ENCODE data around the gene SLC44A1. TPM values are rescaled to one million over a fixed set of nuclear protein-coding genes. Genes with fewer than 3 reads are reported as not detected.

The SLC44A1 gene
- total RNA-seq, 1 donor = 47.8 TPM

- H4K20me1 ChIP-seq (ENCODE audit: insufficient read depth, low read length) = no peaks in the 10 kb centered on the region
- peaks cover 3% of the 10 kb centered on the region for H3K79me2 ChIP-seq (ENCODE audit: insufficient read depth, low read length)
- no peak overlapping the region for H2AFZ ChIP-seq (ENCODE audit: low read length)
- H3K9me3 ChIP-seq (ENCODE audit: low read depth, low read length) = no peaks in the 10 kb centered on the region
- no peaks in the 10 kb centered on the region for H3K27me3 ChIP-seq (ENCODE audit: insufficient read depth, low read length)
- no peak overlapping the region for H3K27ac ChIP-seq (ENCODE audit: low read depth, low read length)
- no peak for DNase-seq (ENCODE audit: insufficient read length, low spot score, missing footprints)
- H3K4me1 ChIP-seq (ENCODE audit: insufficient read depth, low read length) = no peaks in the 10 kb centered on the region
- H3K4me3 ChIP-seq (ENCODE audit: insufficient read depth, low read length) = no peak overlapping the region
- H3K36me3 ChIP-seq (ENCODE audit: insufficient read depth, low read length) = no peaks in the 10 kb centered on the region
- TF ChIP-seq CTCF (IDR thresholded peaks at IDR 0.05; ENCODE audit: extremely low read depth, low read depth, low read length) = no peak
- H3K4me2 ChIP-seq (ENCODE audit: insufficient read depth, low read length) = no peak overlapping the region
Observed at GRCh38 chr9:105479846-105480245, 235.4 kb downstream of the SLC44A1 start.

DNA sequence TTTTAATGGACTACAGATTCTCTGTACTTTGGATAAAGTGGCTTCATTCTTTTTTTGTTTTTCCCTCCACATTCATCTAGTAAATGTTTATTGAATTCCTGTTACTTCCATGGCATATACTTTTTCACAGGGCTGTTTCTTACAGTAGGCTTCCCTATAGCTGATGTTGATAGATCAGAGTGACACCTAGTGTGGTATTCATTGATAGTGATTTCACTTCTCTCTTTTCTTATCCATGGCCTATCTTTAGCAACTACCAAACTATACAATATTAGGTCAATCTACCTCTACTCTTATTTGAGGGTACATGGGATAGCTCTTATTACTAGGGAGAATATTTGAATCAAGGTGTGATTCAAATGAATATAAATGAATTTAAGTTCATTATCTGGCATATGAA, 239.2 kb downstream of the SLC44A1 start:
- TF ChIP-seq CTCF (IDR thresholded peaks at IDR 0.05; ENCODE audit: extremely low read depth, low read depth, low read length) = no peak

GRCh38 chr9:105484226-105484625, 239.8 kb downstream of the SLC44A1 start:
- no peaks in the 10 kb centered on the region for H3K4me1 ChIP-seq (ENCODE audit: insufficient read depth, low read length)
- no peak for TF ChIP-seq CTCF (IDR thresholded peaks at IDR 0.05; ENCODE audit: extremely low read depth, low read depth, low read length)
- no peaks in the 10 kb centered on the region for H3K79me2 ChIP-seq (ENCODE audit: insufficient read depth, low read length)
- H3K9me3 ChIP-seq (ENCODE audit: low read depth, low read length) = no peaks in the 10 kb centered on the region
- H3K27me3 ChIP-seq (ENCODE audit: insufficient read depth, low read length) = no peaks in the 10 kb centered on the region
- no peaks in the 10 kb centered on the region for H3K36me3 ChIP-seq (ENCODE audit: insufficient read depth, low read length)
- no peak overlapping the region for H3K4me3 ChIP-seq (ENCODE audit: insufficient read depth, low read length)
- no peaks in the 10 kb centered on the region for H4K20me1 ChIP-seq (ENCODE audit: insufficient read depth, low read length)
- DNase-seq (ENCODE audit: insufficient read length, low spot score, missing footprints) = no peak
- no peak overlapping the region for H3K27ac ChIP-seq (ENCODE audit: low read depth, low read length)
- H2AFZ ChIP-seq (ENCODE audit: low read length) = no peak overlapping the region
- H3K4me2 ChIP-seq (ENCODE audit: insufficient read depth, low read length) = no peak overlapping the region

More for the DNA sequence above, 239.2 kb downstream of the SLC44A1 start:
- no peaks in the 10 kb centered on the region for H3K9me3 ChIP-seq (ENCODE audit: low read depth, low read length)
- no peak for DNase-seq (ENCODE audit: insufficient read length, low spot score, missing footprints)
- no peaks in the 10 kb centered on the region for H3K36me3 ChIP-seq (ENCODE audit: insufficient read depth, low read length)
- H4K20me1 ChIP-seq (ENCODE audit: insufficient read depth, low read length) = no peaks in the 10 kb centered on the region
- H2AFZ ChIP-seq (ENCODE audit: low read length) = no peak overlapping the region
- H3K4me1 ChIP-seq (ENCODE audit: insufficient read depth, low read length) = no peaks in the 10 kb centered on the region
- H3K27ac ChIP-seq (ENCODE audit: low read depth, low read length) = no peak overlapping the region
- H3K4me3 ChIP-seq (ENCODE audit: insufficient read depth, low read length) = no peak overlapping the region
- no peaks in the 10 kb centered on the region for H3K79me2 ChIP-seq (ENCODE audit: insufficient read depth, low read length)
- H3K4me2 ChIP-seq (ENCODE audit: insufficient read depth, low read length) = no peak overlapping the region
- no peaks in the 10 kb centered on the region for H3K27me3 ChIP-seq (ENCODE audit: insufficient read depth, low read length)

DNA sequence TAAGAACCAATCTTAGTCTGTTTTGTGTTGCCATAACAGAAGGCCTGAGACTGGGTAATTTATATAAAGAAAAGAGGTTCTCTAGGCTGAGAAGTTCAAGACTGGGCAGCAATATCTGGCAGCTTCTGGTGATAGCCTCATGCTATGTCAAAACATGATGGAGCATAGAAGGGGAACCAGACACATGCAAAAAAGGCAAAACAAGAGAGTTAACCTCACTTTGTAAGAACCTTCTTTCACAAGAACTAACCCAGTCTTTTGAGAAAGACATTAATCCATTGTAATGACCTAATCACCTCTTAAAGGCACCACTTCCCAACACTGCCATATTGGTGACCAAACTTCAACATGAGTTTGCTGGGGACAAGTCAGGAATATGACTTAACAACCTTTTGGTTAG, 240.7 kb downstream of the SLC44A1 start:
- TF ChIP-seq CTCF (IDR thresholded peaks at IDR 0.05; ENCODE audit: extremely low read depth, low read depth, low read length) = no peak
- Histone ChIP-seq H3K4me2 (ENCODE audit: insufficient read depth, low read length) (no peak overlapping the region), H2AFZ (ENCODE audit: low read length) (no peak overlapping the region), H3K4me3 (ENCODE audit: insufficient read depth, low read length) (no peak overlapping the region), H3K79me2 (ENCODE audit: insufficient read depth, low read length) (no peaks in the 10 kb centered on the region), H3K27ac (ENCODE audit: low read depth, low read length) (no peak overlapping the region), H4K20me1 (ENCODE audit: insufficient read depth, low read length) (no peaks in the 10 kb centered on the region), H3K4me1 (ENCODE audit: insufficient read depth, low read length) (no peaks in the 10 kb centered on the region), H3K27me3 (ENCODE audit: insufficient read depth, low read length) (no peaks in the 10 kb centered on the region), H3K36me3 (ENCODE audit: insufficient read depth, low read length) (no peaks in the 10 kb centered on the region), H3K9me3 (ENCODE audit: low read depth, low read length) (no peaks in the 10 kb centered on the region)
- no peak for DNase-seq (ENCODE audit: insufficient read length, low spot score, missing footprints)

Other genes with a start within 250 kb of the SLC44A1 start
- 6.5 and 7.1 TPM in 2 replicates for gene FSD1L, start 203.4 kb downstream of the SLC44A1 start, total RNA-seq